Neuronal stem cell (in vitro differentiated cells): Measurements from ENCODE around the gene HCK. TPM values are rescaled to one million over a fixed set of nuclear protein-coding genes. Genes with fewer than 3 reads are reported as not detected.
A peak's percentile ranks its signal among the peaks of the same experiment; 100 is the strongest.

Experiments
- DNase-seq: peaks from one replicate; pipeline ENCODE4 v3.0.0-alpha.2; 2013; ENCODE audit warnings: low spot score
- H2AFZ ChIP-seq: one replicate; pipeline ENCODE4 v1.6.1; 2013; ENCODE audit warnings: mild to moderate bottlenecking, low read length, inconsistent platforms
- H2AK5ac ChIP-seq: 2 replicates; pipeline ENCODE4 v1.6.1; 2013; ENCODE audit warnings: low read depth, mild to moderate bottlenecking, inconsistent platforms, low read length, moderate library complexity, mixed read lengths
- H2BK120ac ChIP-seq: 2 replicates; pipeline ENCODE4 v1.6.1; 2013; ENCODE audit warnings: low read depth, mild to moderate bottlenecking, inconsistent platforms, low read length, moderate library complexity, mixed read lengths
- H2BK12ac ChIP-seq: one replicate; pipeline ENCODE4 v1.6.1; 2013; ENCODE audit warnings: low read length, inconsistent platforms
- H2BK15ac ChIP-seq: 2 replicates; pipeline ENCODE4 v1.6.1; 2013; ENCODE audit warnings: mild to moderate bottlenecking, low read length, inconsistent platforms, mixed read lengths
- H2BK5ac ChIP-seq: one replicate; pipeline ENCODE4 v1.6.1; 2013; ENCODE audit warnings: inconsistent platforms, mild to moderate bottlenecking, low read length, moderate library complexity
- H3K14ac ChIP-seq: one replicate; pipeline ENCODE4 v1.6.1; 2013; ENCODE audit warnings: low read length, inconsistent platforms
- H3K18ac ChIP-seq: 2 replicates; pipeline ENCODE4 v1.6.1; 2013; ENCODE audit warnings: low read length, inconsistent platforms
- H3K23ac ChIP-seq: 2 replicates; pipeline ENCODE4 v1.6.1; 2013; ENCODE audit warnings: low read depth, mild to moderate bottlenecking, mixed read lengths, low read length, inconsistent platforms; ENCODE audit not compliant: poor library complexity
- H3K27ac ChIP-seq: replicated peaks from 3 replicates; pipeline ENCODE4 v1.5.1; 2013; ENCODE audit warnings: low read length, inconsistent platforms
- H3K27me3 ChIP-seq, 3 experiments: 2 replicates each; pipeline ENCODE4 v1.6.1; 2013; ENCODE audit warnings: low read length in 3 of 3, mild to moderate bottlenecking in 2 of 3, inconsistent platforms in 1 of 3, low read depth in 1 of 3, mixed read lengths in 1 of 3, moderate library complexity in 1 of 3; ENCODE audit not compliant: control insufficient read depth in 3 of 3, insufficient read depth in 3 of 3
- H3K36me3 ChIP-seq, 2 donors: replicated peaks in 1 of 2; 2 replicates each; pipeline ENCODE4 v1.6.1; 2013; ENCODE audit warnings: low read length in 2 of 2; ENCODE audit not compliant: control insufficient read depth in 2 of 2, insufficient read depth in 2 of 2
- H3K4ac ChIP-seq: 2 replicates; pipeline ENCODE4 v1.6.1; 2013; ENCODE audit warnings: inconsistent platforms, mild to moderate bottlenecking, low read length, moderate library complexity
- H3K4me1 ChIP-seq, 2 donors: 1 replicate in 1 of 2; 2 replicates in 1 of 2; pipeline ENCODE4 v1.6.1; 2013; ENCODE audit warnings: low read length in 2 of 2, low read depth in 1 of 2; ENCODE audit not compliant: control insufficient read depth in 2 of 2, insufficient read depth in 1 of 2
- H3K4me2 ChIP-seq: one replicate; pipeline ENCODE4 v1.6.1; 2013; ENCODE audit warnings: mild to moderate bottlenecking, low read length, inconsistent platforms; ENCODE audit not compliant: insufficient read depth, poor library complexity, severe bottlenecking
- H3K4me3 ChIP-seq, 2 donors: 2 replicates each; pipeline ENCODE4 v1.5.1; 2013; ENCODE audit warnings: low read length in 2 of 2, mild to moderate bottlenecking in 2 of 2, inconsistent platforms in 1 of 2, moderate library complexity in 1 of 2
- H3K79me1 ChIP-seq: one replicate; pipeline ENCODE4 v1.6.1; 2013; ENCODE audit warnings: low read depth, mild to moderate bottlenecking, inconsistent platforms, low read length, moderate library complexity
- H3K9ac ChIP-seq: one replicate; pipeline ENCODE4 v1.6.1; 2013; ENCODE audit warnings: mild to moderate bottlenecking, low read depth, low read length, inconsistent platforms; ENCODE audit not compliant: poor library complexity
- H3K9me3 ChIP-seq, 2 donors: replicated peaks in 1 of 2; 2 replicates each; pipeline versions ENCODE3 to v1.6.1; 2013; ENCODE audit warnings: low read length in 2 of 2, mild to moderate bottlenecking in 2 of 2, inconsistent platforms in 1 of 2, low read depth in 1 of 2, mixed read lengths in 1 of 2, moderate library complexity in 1 of 2; ENCODE audit not compliant: control insufficient read depth in 2 of 2, insufficient read depth in 1 of 2
- H4K8ac ChIP-seq: one replicate; pipeline ENCODE4 v1.6.1; 2013; ENCODE audit warnings: low read depth, mild to moderate bottlenecking, inconsistent platforms, low read length, moderate library complexity
- H4K91ac ChIP-seq: one replicate; pipeline ENCODE4 v1.6.1; 2013; ENCODE audit warnings: low read length, low read depth, mild to moderate bottlenecking, inconsistent platforms; ENCODE audit not compliant: poor library complexity
- WGBS, 2 donors: extraction: QIAGEN DNeasy Blood & Tissue Kit; methylation state at CpG; one replicate each; pipeline ENCODE4 v1.1.7; 2013; ENCODE audit warnings: missing lambda C conversion rate in 2 of 2, mixed read lengths in 1 of 2; ENCODE audit not compliant: insufficient read length in 2 of 2, insufficient replicate concordance in 1 of 2; ENCODE audit errors: extremely low coverage in 2 of 2; 5-methylcytosine and 5-hydroxymethylcytosine counted together
- small RNA-seq: library from polyadenylated mRNA; stranded (forward); fragments of <200 nt; extraction: miRNeasy Mini kit (QIAGEN cat#:217004); gene quantifications from one replicate; pipeline ENCODE3, GENCODE V24; 2013; ENCODE audit not compliant: insufficient read depth

Gene HCK

DNA sequence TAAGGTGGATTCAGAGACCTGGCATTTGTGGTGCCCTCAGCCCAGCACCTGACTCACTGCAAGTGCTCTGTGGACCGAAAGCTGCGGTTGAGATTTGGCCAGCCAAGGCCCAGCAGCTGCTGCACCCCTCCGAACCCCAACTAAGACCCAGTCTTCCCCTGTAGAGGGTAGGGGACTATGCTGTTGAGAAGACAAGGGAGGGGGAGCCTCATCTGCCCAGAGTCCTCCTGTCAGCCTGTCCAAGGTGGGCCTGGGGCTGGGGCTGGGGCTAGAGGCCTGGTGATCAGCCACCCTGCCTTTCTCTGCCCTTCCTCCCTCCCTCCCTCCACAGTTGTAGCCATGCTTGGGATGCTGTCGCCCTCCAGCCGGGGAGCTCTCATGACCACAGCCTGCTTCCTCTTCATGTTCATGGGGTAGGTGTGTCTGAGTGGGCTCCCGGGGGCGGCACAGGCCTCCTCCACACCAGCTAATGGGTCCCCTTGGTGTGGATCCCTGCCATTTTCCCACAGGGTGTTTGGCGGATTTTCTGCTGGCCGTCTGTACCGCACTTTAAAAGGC, 98.3 kb downstream of the HCK start:
- Histone ChIP-seq H4K91ac (no peak overlapping the region), H3K4me3 (peak overlapping the region in 1 of 2 donors; percentile 10), H4K8ac (no peak overlapping the region), H3K27ac (no peak overlapping the region), H3K4me2 (no peak overlapping the region), H3K9me3 (peaks cover 0 to 2% of the 10 kb centered on the region in 2 donors), H2BK12ac (no peak overlapping the region), H2AK5ac (no peak overlapping the region), H2BK5ac (no peak overlapping the region), H2AFZ (no peak overlapping the region), H3K18ac (no peak overlapping the region), H2BK120ac (no peak overlapping the region), H3K27me3 (no peaks in the 10 kb centered on the region), H3K4me1 (peaks cover 0 to 3% of the 10 kb centered on the region in 2 donors), H3K9ac (no peak overlapping the region), H3K79me1 (peaks cover 5% of the 10 kb centered on the region), H2BK15ac (no peak overlapping the region), H3K23ac (no peak overlapping the region), H3K14ac (no peak overlapping the region), H3K36me3 (peaks cover 44 to 89% of the 10 kb centered on the region in 2 donors), H3K4ac (no peak overlapping the region)
- DNase-seq = no peak
- no CpG with 5 or more reads among the region's 10 CpGs for WGBS, 2 donors

Small RNA genes lying within 50 kb of the gene (small RNA-seq; reads per million reads assigned to genes)
- gene RNA5SP481 (not detected), gene RNA5SP482 (not detected)
